ENCODE measurements around the gene POR.
A peak's percentile ranks its signal among the peaks of the same experiment; 100 is the strongest.
"Not testable (repeated sequence)": the region's sequence is repeated elsewhere in the genome, so short reads cannot be mapped to it uniquely, and the experiment has no call there.

The POR gene

DNA sequence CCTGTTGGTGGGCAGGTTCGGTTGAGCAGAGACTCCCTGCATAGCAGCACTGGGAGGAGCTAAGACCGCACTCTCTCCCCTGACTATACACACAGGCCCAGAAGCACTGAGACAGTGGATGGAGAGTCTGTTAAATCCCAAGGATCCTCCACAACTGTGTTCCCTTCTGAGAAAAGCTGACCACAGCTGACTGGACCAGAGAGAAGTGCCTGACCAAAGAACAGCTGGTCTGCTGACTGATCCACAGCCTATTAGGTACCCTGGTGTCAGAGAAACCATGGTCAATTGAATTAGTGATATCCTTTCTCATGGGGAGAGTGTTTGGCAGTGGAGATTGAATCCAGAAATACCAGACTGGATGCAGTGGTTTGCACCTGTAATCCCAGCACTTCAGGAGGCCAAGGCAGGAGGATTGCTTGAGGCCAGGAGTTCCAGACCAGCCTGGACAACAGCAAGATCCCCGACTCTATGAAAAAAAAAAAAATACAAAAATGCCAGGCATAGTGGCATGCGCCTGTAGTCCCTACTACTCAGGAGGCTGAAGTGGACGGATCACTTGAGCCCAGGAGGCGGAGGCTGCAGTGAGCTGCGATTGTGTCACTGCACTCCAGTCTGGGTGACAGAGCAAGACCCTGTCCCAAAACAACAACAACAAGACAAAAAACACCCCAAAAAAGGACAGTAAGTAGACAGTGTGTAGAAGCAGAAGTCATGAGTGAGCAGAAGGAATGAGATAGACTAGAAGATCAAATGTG is 107.2 kb downstream of the POR start:
- no peak for DNase-seq (ENCODE audit: low read depth)
- no peak overlapping the region for H3K4me3 ChIP-seq (ENCODE audit: low read depth, low read length)
- TF ChIP-seq POLR2A (IDR thresholded peaks at IDR 0.05; ENCODE audit: extremely low read depth, insufficient read length): no peak
- TF ChIP-seq, protein P1, sequence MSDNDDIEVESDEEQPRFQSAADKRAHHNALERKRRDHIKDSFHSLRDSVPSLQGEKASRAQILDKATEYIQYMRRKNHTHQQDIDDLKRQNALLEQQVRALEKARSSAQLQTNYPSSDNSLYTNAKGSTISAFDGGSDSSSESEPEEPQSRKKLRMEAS (IDR thresholded peaks at IDR 0.05; ENCODE audit: low read depth, low read length): no peak
- TF ChIP-seq, protein P2, sequence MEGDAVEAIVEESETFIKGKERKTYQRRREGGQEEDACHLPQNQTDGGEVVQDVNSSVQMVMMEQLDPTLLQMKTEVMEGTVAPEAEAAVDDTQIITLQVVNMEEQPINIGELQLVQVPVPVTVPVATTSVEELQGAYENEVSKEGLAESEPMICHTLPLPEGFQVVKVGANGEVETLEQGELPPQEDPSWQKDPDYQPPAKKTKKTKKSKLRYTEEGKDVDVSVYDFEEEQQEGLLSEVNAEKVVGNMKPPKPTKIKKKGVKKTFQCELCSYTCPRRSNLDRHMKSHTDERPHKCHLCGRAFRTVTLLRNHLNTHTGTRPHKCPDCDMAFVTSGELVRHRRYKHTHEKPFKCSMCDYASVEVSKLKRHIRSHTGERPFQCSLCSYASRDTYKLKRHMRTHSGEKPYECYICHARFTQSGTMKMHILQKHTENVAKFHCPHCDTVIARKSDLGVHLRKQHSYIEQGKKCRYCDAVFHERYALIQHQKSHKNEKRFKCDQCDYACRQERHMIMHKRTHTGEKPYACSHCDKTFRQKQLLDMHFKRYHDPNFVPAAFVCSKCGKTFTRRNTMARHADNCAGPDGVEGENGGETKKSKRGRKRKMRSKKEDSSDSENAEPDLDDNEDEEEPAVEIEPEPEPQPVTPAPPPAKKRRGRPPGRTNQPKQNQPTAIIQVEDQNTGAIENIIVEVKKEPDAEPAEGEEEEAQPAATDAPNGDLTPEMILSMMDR (IDR thresholded peaks at IDR 0.05; ENCODE audit: low read depth, low read length): no peak
- TF ChIP-seq MYC (IDR thresholded peaks at IDR 0.05; ENCODE audit: low read depth, low read length): no peak

DNA sequence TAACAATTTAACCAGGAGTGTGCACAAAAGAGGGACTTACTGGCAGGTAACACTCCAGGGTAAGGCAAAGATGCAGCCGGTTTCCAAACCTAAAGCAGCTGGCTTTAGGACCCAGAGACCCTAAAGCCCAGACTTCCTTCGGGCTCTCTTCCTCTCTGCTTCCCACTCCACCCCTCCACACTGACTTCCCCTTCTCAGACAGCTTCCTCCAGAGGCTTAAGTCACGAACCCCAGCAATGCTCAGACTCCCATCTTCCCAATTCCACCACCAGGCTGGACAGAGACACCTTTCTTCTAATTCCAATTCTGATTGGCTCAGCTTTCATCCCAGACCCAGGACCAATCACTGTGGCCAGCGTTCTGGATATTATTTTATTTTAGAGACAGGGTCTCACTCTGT is 108.0 kb downstream of the POR start:
- peak; percentile 80 for DNase-seq (ENCODE audit: low read depth)
- H3K4me3 ChIP-seq (ENCODE audit: low read depth, low read length): no peak overlapping the region
- TF ChIP-seq, protein P2 (IDR thresholded peaks at IDR 0.05; ENCODE audit: low read depth, low read length): no peak
- no peak for TF ChIP-seq POLR2A (IDR thresholded peaks at IDR 0.05; ENCODE audit: extremely low read depth, insufficient read length)
- TF ChIP-seq, protein P1 (IDR thresholded peaks at IDR 0.05; ENCODE audit: low read depth, low read length): no peak
- no peak for TF ChIP-seq MYC (IDR thresholded peaks at IDR 0.05; ENCODE audit: low read depth, low read length)

DNA sequence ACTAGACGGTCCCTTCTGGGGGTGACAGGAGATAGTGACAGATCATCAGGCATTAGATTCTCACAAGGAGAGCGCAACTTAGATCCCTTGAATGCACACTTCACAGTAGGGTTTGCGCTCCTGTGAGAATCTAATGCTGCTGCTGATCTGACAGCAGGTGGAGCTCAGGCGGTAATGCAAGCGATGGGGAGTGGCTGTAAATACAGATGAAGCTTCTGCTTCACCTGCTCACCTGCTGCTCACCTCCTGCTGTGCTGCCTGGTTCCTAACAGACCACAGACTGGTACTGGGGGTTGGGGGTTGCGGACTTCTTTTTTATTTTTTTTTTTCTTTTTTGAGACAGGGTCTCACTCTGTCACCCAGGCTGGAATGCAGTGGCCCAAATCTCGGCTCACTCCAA is 114.7 kb downstream of the POR start:
- not testable (repeated sequence) for DNase-seq (ENCODE audit: low read depth); H3K4me3 ChIP-seq (ENCODE audit: low read depth, low read length)

DNA sequence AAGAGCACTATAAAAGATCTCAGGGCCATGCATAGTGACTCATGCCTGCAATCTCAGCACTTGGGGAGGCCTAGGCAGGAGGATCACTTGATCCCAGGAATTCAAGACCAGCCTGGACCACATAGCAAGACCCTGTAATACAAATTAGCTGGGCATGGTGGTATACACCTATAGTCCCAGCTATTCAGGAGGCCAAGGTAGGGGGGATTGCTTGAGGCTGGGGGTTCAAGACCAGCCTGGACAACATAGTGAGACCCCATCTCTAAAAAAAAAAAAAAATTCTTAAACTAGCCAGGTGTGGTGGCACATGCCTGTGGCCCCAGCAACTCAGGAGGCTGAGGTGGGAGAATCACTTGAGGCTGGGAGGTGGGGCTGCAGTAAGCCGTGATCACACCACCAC is 117.0 kb downstream of the POR start:
- no peak for DNase-seq (ENCODE audit: low read depth)
- TF ChIP-seq POLR2A (IDR thresholded peaks at IDR 0.05; ENCODE audit: extremely low read depth, insufficient read length) (no peak), MYC (IDR thresholded peaks at IDR 0.05; ENCODE audit: low read depth, low read length) (no peak)
- TF ChIP-seq, protein P2 (IDR thresholded peaks at IDR 0.05; ENCODE audit: low read depth, low read length): no peak
- TF ChIP-seq, protein P1 (IDR thresholded peaks at IDR 0.05; ENCODE audit: low read depth, low read length): no peak
- H3K4me3 ChIP-seq (ENCODE audit: low read depth, low read length): no peak overlapping the region
